OCI-LY3 (cell line): ENCODE results near the gene ADAP1.

ENCODE experiments used
- H2AFZ ChIP-seq: fragments of 200-600, 300-600 bp; shearing (Covaris generic); 2 replicates; pipeline ENCODE4 v1.6.0; 2014; ENCODE audit warnings: antibody characterized with exemption, low read depth, low read length
- H3K27ac ChIP-seq: fragments of 200-600, 300-600 bp; sonication (generic); 2 replicates; pipeline ENCODE4 v1.5.1; 2014; ENCODE audit warnings: mild to moderate bottlenecking, low read length, moderate library complexity, mixed read lengths
- H3K27me3 ChIP-seq: fragments of 200-600, 300-600 bp; sonication (generic); 2 replicates; pipeline ENCODE4 v1.6.1; 2014; ENCODE audit warnings: low read depth, low read length, mixed read lengths
- H3K36me3 ChIP-seq: fragments of 200-600, 300-600 bp; sonication (generic); replicated peaks from 2 replicates; pipeline ENCODE3; 2014; ENCODE audit warnings: low read depth, low read length, mixed read lengths
- H3K4me1 ChIP-seq: fragments of 300-600, 200-600 bp; sonication (generic); 2 replicates; pipeline ENCODE4 v1.6.1; 2014; ENCODE audit warnings: low read length, mixed read lengths
- H3K4me2 ChIP-seq: fragments of 200-600, 300-600 bp; sonication (generic); 2 replicates; pipeline ENCODE4 v1.6.1; 2014; ENCODE audit warnings: low read length, mixed read lengths
- H3K4me3 ChIP-seq: fragments of 300-600, 200-600 bp; sonication (generic); 2 replicates; pipeline ENCODE4 v1.5.1; 2014; ENCODE audit warnings: antibody characterized with exemption, mild to moderate bottlenecking, low read length, moderate library complexity
- H3K79me2 ChIP-seq: fragments of 300-600, 200-600 bp; shearing (Covaris generic); 2 replicates; pipeline ENCODE4 v1.6.1; 2014; ENCODE audit warnings: mild to moderate bottlenecking, low read length, mixed read lengths
- H3K9ac ChIP-seq: fragments of 300-600, 200-600 bp; shearing (Covaris generic); 2 replicates; pipeline ENCODE4 v1.6.0; 2014; ENCODE audit warnings: mild to moderate bottlenecking, low read length, moderate library complexity
- H3K9me3 ChIP-seq: fragments of 200-600, 300-600 bp; shearing (Covaris generic); 2 replicates; pipeline ENCODE4 v1.6.1; 2014; ENCODE audit warnings: low read length, mixed read lengths; ENCODE audit not compliant: insufficient read depth
- H4K20me1 ChIP-seq: fragments of 200-600, 300-600 bp; sonication (generic); 2 replicates; pipeline ENCODE4 v1.6.1; 2016; ENCODE audit warnings: low read length, mixed read lengths; ENCODE audit not compliant: insufficient read depth
- CTCF ChIP-seq: fragments of 200-600, 300-600 bp; sonication (generic); IDR thresholded peaks from 2 replicates; pipeline ENCODE4 v1.5.1; 2014; ENCODE audit warnings: antibody characterized with exemption, low read length, low read depth
- EZH2phosphoT487 ChIP-seq: fragments of 200-600 bp; shearing (Covaris generic); IDR thresholded peaks from 2 replicates; pipeline ENCODE4 v1.6.1; 2018; ENCODE audit warnings: antibody characterized with exemption, mixed run types, low read depth

The ADAP1 gene

GRCh38 chr7:991729-992656 is 37.5 kb upstream of the ADAP1 start:
- Histone ChIP-seq H3K27me3 (no peaks in the 10 kb centered on the region), H3K4me3 (no peak overlapping the region), H3K79me2 (no peaks in the 10 kb centered on the region), H3K4me2 (peak overlapping the region; percentile 17; the same call in 1 of the 2 replicates), H3K9ac (no peak overlapping the region), H4K20me1 (no peaks in the 10 kb centered on the region), H3K36me3 (no peaks in the 10 kb centered on the region), H3K9me3 (no peaks in the 10 kb centered on the region), H3K27ac (no peak overlapping the region), H2AFZ (no peak overlapping the region), H3K4me1 (peaks cover 5% of the 10 kb centered on the region)
- no peak for TF ChIP-seq CTCF
- TF ChIP-seq EZH2phosphoT487, result no peak

DNA sequence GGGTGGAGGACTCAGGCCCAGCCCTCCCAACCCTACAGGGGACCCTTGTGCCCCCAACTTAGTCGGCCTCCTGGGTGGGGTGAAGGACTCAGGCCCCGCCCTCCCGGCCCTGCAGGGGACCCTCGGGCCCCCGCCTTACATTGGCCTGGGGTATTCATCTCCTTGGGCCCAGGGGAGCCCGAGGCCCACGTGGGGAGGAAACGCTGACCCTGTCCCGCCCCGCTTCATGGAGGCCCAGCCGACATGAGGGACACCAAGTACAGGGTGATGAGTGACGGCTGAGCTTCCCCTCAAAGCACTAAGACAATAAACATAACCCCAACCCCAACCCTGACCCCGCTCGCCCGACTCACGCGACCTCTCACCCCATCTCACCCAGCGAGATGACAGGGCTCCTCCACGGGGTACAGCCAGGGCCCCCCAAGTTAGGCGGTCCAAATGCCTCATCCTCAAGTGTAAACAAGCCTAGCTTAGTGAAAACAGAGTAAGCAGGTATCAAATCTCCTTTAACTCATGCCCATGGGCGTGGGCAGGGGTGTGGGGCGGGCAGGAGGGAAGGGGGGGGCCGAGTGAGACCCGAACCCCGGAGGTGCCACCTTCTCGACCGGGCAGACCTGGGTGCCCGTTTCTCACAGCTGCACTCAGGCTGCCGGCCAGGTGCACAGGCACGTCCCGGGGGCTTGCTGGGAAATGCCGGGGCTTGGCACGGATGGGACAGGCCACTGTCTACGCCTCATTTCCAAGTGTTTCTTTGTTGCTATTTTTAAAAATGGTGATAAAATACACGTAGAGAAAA is 36.7 kb upstream of the ADAP1 start:
- TF ChIP-seq EZH2phosphoT487 (no peak), CTCF (no peak)
- Histone ChIP-seq H3K79me2 (no peaks in the 10 kb centered on the region), H3K27ac (no peak overlapping the region), H3K9ac (no peak overlapping the region), H4K20me1 (no peaks in the 10 kb centered on the region), H3K9me3 (no peaks in the 10 kb centered on the region), H3K4me1 (peaks cover 5% of the 10 kb centered on the region), H3K4me3 (no peak overlapping the region), H3K4me2 (0 out of 2 replicates have a peak overlapping the region, but pooled peaks have one; percentile 17), H2AFZ (no peak overlapping the region), H3K27me3 (no peaks in the 10 kb centered on the region), H3K36me3 (no peaks in the 10 kb centered on the region)

- Histone ChIP-seq H3K4me3 (no peak overlapping the region), H3K4me2 (no peak overlapping the region), H3K4me1 (peaks cover 5% of the 10 kb centered on the region), H4K20me1 (no peaks in the 10 kb centered on the region), H3K27ac (no peak overlapping the region), H3K27me3 (no peaks in the 10 kb centered on the region), H3K9me3 (no peaks in the 10 kb centered on the region), H2AFZ (no peak overlapping the region), H3K79me2 (no peaks in the 10 kb centered on the region), H3K36me3 (no peaks in the 10 kb centered on the region), H3K9ac (no peak overlapping the region)
- TF ChIP-seq EZH2phosphoT487 (no peak), CTCF (no peak)
Observed at GRCh38 chr7:990352-990932, 36.0 kb upstream of the ADAP1 start.
